ENCODE data around the gene PSD2.

DNA sequence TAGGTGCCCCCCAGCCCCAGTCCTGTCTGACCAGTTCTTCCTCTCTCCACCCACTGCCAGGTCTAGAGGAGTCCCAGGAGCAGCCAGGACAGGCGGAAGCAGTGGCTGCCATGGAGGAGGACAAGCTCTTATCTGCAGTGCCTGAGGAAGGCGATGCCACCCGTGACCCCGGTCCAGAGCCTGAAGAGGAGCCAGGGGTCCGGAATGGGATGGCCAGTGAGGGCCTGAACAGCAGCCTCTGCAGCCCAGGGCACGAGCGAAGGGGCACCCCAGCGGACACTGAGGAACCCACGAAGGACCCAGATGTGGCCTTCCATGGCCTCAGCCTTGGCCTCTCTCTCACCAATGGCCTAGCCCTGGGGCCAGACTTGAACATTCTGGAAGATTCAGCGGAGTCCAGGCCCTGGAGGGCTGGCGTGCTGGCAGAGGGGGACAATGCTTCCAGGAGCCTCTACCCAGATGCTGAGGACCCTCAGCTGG is 13.8 kb downstream of the PSD2 start:
- no peak for TF ChIP-seq CTCF (IDR thresholded peaks at IDR 0.05; ENCODE audit: low read depth, low read length, poor library complexity, severe bottlenecking)
- no peak for TF ChIP-seq EZH2phosphoT487 (IDR thresholded peaks at IDR 0.05; ENCODE audit: borderline replicate concordance, low read length)
